CD14-positive monocyte (primary cell): ENCODE data around the gene GREB1. TPM values are rescaled to one million over a fixed set of nuclear protein-coding genes. Genes with fewer than 3 reads are reported as not detected.

ENCODE experiments used
- DNase-seq, 3 donors: peaks; one replicate each; pipeline ENCODE4 v3.0.0-alpha.2; 2011 to 2022
- H2AFZ ChIP-seq: 2 replicates; pipeline ENCODE4 v1.6.0; 2012; ENCODE audit warnings: mild to moderate bottlenecking, low read depth, low read length, inconsistent platforms; ENCODE audit not compliant: insufficient read depth, poor library complexity, severe bottlenecking
- H3K27ac ChIP-seq, 2 donors: 1 replicate in 1 of 2; 2 replicates in 1 of 2; pipeline ENCODE4 v1.5.1; 2012 to 2013; ENCODE audit warnings: low read length in 2 of 2, control low read depth in 1 of 2, inconsistent platforms in 1 of 2, low read depth in 1 of 2, mild to moderate bottlenecking in 1 of 2
- H3K27me3 ChIP-seq, 2 donors: one replicate each; pipeline versions ENCODE4 v1.6.0 to v1.6.1; 2011 to 2013; ENCODE audit warnings: low read length in 2 of 2; ENCODE audit not compliant: control insufficient read depth in 2 of 2, insufficient read depth in 2 of 2
- H3K36me3 ChIP-seq, 2 donors: replicated peaks in 1 of 2; 1 replicate in 1 of 2; 2 replicates in 1 of 2; pipeline versions ENCODE4 v1.5.1 to v1.6.1; 2012 to 2013; ENCODE audit warnings: low read length in 2 of 2, control low read depth in 1 of 2, inconsistent platforms in 1 of 2, mild to moderate bottlenecking in 1 of 2; ENCODE audit not compliant: insufficient read depth in 2 of 2, control insufficient read depth in 1 of 2
- H3K4me1 ChIP-seq, 2 donors: 1 replicate in 1 of 2; 2 replicates in 1 of 2; pipeline versions ENCODE4 v1.5.1 to v1.6.1; 2012 to 2013; ENCODE audit warnings: low read length in 2 of 2, control low read depth in 1 of 2, inconsistent platforms in 1 of 2, mild to moderate bottlenecking in 1 of 2, moderate library complexity in 1 of 2; ENCODE audit not compliant: insufficient read depth in 2 of 2, control insufficient read depth in 1 of 2
- H3K4me2 ChIP-seq: replicated peaks from 2 replicates; pipeline ENCODE3; 2012; ENCODE audit warnings: low read length, moderate library complexity, mild to moderate bottlenecking; ENCODE audit not compliant: poor library complexity, severe bottlenecking; ENCODE audit errors: extremely low read depth
- H3K4me3 ChIP-seq, 3 experiments: fragments of 200-600 bp in 1 of 3; sonication (generic) in 1 of 3; replicated peaks in 1 of 3; 1 replicate in 2 of 3; 2 replicates in 1 of 3; pipeline ENCODE4 v1.5.1; 2011 to 2013; ENCODE audit warnings: low read length in 3 of 3, mild to moderate bottlenecking in 3 of 3, control low read depth in 2 of 3, low read depth in 2 of 3, inconsistent platforms in 1 of 3, moderate library complexity in 1 of 3
- H3K79me2 ChIP-seq: 2 replicates; pipeline ENCODE4 v1.6.0; 2012; ENCODE audit warnings: mild to moderate bottlenecking, control low read depth, inconsistent platforms, low read length, moderate library complexity; ENCODE audit not compliant: insufficient read depth
- H3K9ac ChIP-seq: 2 replicates; pipeline ENCODE4 v1.6.0; 2017; ENCODE audit warnings: low read length, mild to moderate bottlenecking; ENCODE audit not compliant: insufficient read depth, poor library complexity, severe bottlenecking
- H3K9me3 ChIP-seq, 2 donors: replicated peaks in 1 of 2; 1 replicate in 1 of 2; 2 replicates in 1 of 2; pipeline versions ENCODE4 v1.5.1 to v1.6.1; 2012 to 2013; ENCODE audit warnings: low read length in 2 of 2, control low read depth in 1 of 2; ENCODE audit not compliant: control insufficient read depth in 1 of 2, insufficient read depth in 1 of 2
- H4K20me1 ChIP-seq: 2 replicates; pipeline ENCODE4 v1.6.0; 2012; ENCODE audit warnings: mild to moderate bottlenecking, low read length, control low read depth, moderate library complexity; ENCODE audit not compliant: insufficient read depth
- H3K27ac Mint-ChIP-seq, 7 donors: one replicate each; pipeline ENCODE4 v1.8.0; 2020; ENCODE audit warnings: mild to moderate bottlenecking in 7 of 7, mixed read lengths in 7 of 7, moderate library complexity in 6 of 7, inconsistent platforms in 2 of 7
- H3K27me3 Mint-ChIP-seq, 3 donors: one replicate each; pipeline ENCODE4 v1.8.0; 2021 to 2022; ENCODE audit warnings: low read depth in 3 of 3, mild to moderate bottlenecking in 3 of 3, mixed read lengths in 3 of 3, moderate library complexity in 3 of 3, inconsistent platforms in 1 of 3
- H3K36me3 Mint-ChIP-seq, 2 donors: one replicate each; pipeline ENCODE4 v1.8.0; 2020; ENCODE audit warnings: mixed read lengths in 2 of 2, inconsistent platforms in 1 of 2, mild to moderate bottlenecking in 1 of 2
- H3K4me1 Mint-ChIP-seq: one replicate; pipeline ENCODE4 v1.8.0; 2020; ENCODE audit warnings: mild to moderate bottlenecking, mixed read lengths
- H3K4me3 Mint-ChIP-seq, 2 donors: one replicate each; pipeline ENCODE4 v1.8.0; 2020; ENCODE audit warnings: mild to moderate bottlenecking in 2 of 2, mixed read lengths in 2 of 2, moderate library complexity in 1 of 2
- H3K9me3 Mint-ChIP-seq, 7 donors: one replicate each; pipeline ENCODE4 v1.8.0; 2020 to 2022; ENCODE audit warnings: mixed read lengths in 7 of 7, mild to moderate bottlenecking in 6 of 7, moderate library complexity in 6 of 7, inconsistent platforms in 2 of 7
- CTCF ChIP-seq: fragments of 200-600 bp; IDR thresholded peaks from one replicate; pipeline ENCODE4 v1.8.0; 2022; ENCODE audit warnings: antibody characterized with exemption, mild to moderate bottlenecking
- WGBS: methylation state at CpG from one replicate; pipeline ENCODE4 v1.1.5; 2013; ENCODE audit warnings: missing lambda C conversion rate; ENCODE audit not compliant: insufficient coverage; 5-methylcytosine and 5-hydroxymethylcytosine counted together
- intact Hi-C, 2 donors: fragments of 100-400 bp; cut with micrococcal nuclease; formaldehyde crosslinking; loops; one replicate each; pipeline versions ENCODE4 v1.15.0 to v1.15.1; 2023
- polyA plus RNA-seq, 3 donors: library from polyadenylated mRNA; depleted of rRNA in 1 of 3; unstranded in 2 of 3; stranded (reverse) in 1 of 3; fragments of 300-500 nt in 2 of 3; fragments of >200 nt in 1 of 3; fragmentation: Illumina TruSeq in 2 of 3; gene quantifications; 1 replicate in 2 of 3; 2 replicates in 1 of 3; pipeline ENCODE4 v1.2.3, GENCODE V29; 2012 to 2021

Gene GREB1
- polyA plus RNA-seq, 3 donors = not detected

- intact Hi-C loops = no loop called here
- no peak overlapping the region for H2AFZ ChIP-seq
- H3K9ac ChIP-seq = no peak overlapping the region
- H3K36me3 ChIP-seq = no peaks in the 10 kb centered on the region
- H4K20me1 ChIP-seq = no peaks in the 10 kb centered on the region
- peaks cover 0 to 6% (median 3%) of the 10 kb centered on the region in 7 donors for H3K9me3 Mint-ChIP-seq
- H3K27ac ChIP-seq = no peak overlapping the region
- H3K27ac Mint-ChIP-seq = no peak overlapping the region
- H3K27me3 ChIP-seq = peaks cover 0 to 2% of the 10 kb centered on the region in 2 donors
- H3K4me2 ChIP-seq = no peak overlapping the region
- no peaks in the 10 kb centered on the region for H3K9me3 ChIP-seq
- TF ChIP-seq CTCF = no peak
- no peaks in the 10 kb centered on the region for H3K79me2 ChIP-seq
- WGBS = 65% methylated on average over 9 of the region's 11 CpGs
- DNase-seq = no peak
- H3K4me1 Mint-ChIP-seq = peaks cover 6% of the 10 kb centered on the region
- no peaks in the 10 kb centered on the region for H3K4me1 ChIP-seq
- no peaks in the 10 kb centered on the region for H3K36me3 Mint-ChIP-seq
- no peak overlapping the region for H3K4me3 Mint-ChIP-seq
- no peak overlapping the region for H3K4me3 ChIP-seq
- H3K27me3 Mint-ChIP-seq = peaks cover 7 to 11% (median 7%) of the 10 kb centered on the region in 3 donors
Observed at GRCh38 chr2:11505652-11506610, 27.9 kb upstream of the GREB1 start.

GRCh38 chr2:11506611-11506969 lies 27.3 kb upstream of the GREB1 start:
- 0% methylated on average over 1 of the region's 3 CpGs for WGBS
- Mint-ChIP-seq H3K27me3 (peaks cover 4 to 8% (median 5%) of the 10 kb centered on the region in 3 donors), H3K4me3 (no peak overlapping the region), H3K4me1 (peaks cover under 1% of the 10 kb centered on the region), H3K9me3 (peaks cover 0 to 6% (median 3%) of the 10 kb centered on the region in 7 donors), H3K27ac (no peak overlapping the region), H3K36me3 (no peaks in the 10 kb centered on the region)
- H3K4me3 ChIP-seq = no peak overlapping the region
- no peaks in the 10 kb centered on the region for H3K4me1 ChIP-seq
- H3K27me3 ChIP-seq = peaks cover 0 to 2% of the 10 kb centered on the region in 2 donors
- intact Hi-C loops = no loop called here
- no peak for TF ChIP-seq CTCF
- no peak for DNase-seq
- H3K27ac ChIP-seq = no peak overlapping the region
- no peaks in the 10 kb centered on the region for H3K9me3 ChIP-seq
- H4K20me1 ChIP-seq = no peaks in the 10 kb centered on the region
- H3K79me2 ChIP-seq = no peaks in the 10 kb centered on the region
- H3K4me2 ChIP-seq = no peak overlapping the region
- H3K36me3 ChIP-seq = no peaks in the 10 kb centered on the region
- H3K9ac ChIP-seq = no peak overlapping the region
- H2AFZ ChIP-seq = no peak overlapping the region
